Activated CD4-positive, alpha-beta T cell treated with anti-CD3 and anti-CD28 coated beads, Interleukin-2, amount 50 U/mL, for 16 hours (primary cell): ENCODE data around the gene REEP6.
"Not testable (repeated sequence)": the region's sequence is repeated elsewhere in the genome, so short reads cannot be mapped to it uniquely, and the experiment has no call there.

Source experiments
- DNase-seq: peaks from one replicate; pipeline ENCODE4 v3.0.0-alpha.2; 2020

REEP6 gene

DNA sequence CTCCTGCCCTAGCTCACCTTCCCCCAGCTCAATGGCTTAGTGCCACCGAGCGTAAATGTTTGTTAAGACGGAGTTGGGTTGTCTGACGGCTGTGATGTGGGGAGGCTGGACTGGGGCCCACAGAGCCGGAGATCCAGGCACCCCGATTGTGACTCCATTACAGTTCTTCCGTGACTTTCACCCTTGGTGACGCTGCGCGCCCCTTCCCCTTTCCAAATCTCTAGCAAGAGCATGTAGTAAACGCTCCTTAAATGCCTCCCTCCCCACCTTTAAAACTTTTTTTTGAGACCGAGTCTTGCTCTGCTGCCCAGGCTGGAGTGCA lies 829 bp downstream of the REEP6 start:
- DNase-seq = no peak

- no peak for DNase-seq
Observed at GRCh38 chr19:1492474-1493006, 1.6 kb downstream of the REEP6 start.

GRCh38 chr19:1494115-1494815 lies 3.3 kb downstream of the REEP6 start:
- DNase-seq = no peak

GRCh38 chr19:1495051-1495798 lies 4.2 kb downstream of the REEP6 start:
- DNase-seq = no peak

DNA sequence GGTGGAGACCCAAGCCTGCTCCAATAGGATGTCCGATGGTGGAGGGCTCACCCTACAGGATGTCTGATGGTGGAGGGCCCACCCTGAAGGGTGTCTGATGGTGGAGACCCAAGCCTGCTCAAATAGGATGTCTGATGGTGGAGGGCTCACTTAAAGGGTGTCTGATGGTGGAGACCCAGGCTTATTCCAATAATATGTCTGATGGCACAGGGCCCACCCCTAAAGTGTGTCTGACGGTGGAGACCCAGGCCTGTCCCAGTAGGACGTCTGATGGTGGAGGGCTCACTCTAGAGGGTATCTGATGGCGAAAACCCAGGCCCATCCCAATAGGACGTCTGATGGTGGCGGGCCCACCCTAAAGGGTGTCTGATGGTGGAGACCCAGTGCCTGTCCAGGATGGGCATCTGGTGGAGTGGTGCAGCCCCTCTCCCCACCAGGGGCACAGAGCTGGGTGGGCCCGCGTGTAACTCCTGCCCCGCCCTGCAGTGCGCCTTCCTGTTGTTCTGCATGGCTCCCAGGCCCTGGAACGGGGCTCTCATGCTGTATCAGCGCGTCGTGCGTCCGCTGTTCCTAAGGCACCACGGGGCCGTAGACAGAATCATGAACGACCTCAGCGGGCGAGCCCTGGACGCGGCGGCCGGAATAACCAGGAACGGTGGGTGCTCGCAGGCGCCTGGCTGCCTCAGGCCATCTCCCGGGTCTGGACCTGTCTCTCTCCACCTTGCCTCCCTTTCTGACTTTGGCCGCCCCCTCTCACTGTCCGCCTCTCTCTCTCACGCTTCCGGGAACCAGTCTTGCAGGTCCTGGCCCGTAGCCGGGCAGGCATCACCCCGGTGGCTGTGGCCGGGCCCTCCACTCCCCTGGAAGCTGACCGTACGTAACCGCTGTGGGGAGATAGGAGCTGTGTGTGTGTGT lies 5.1 kb downstream of the REEP6 start:
- DNase-seq = no peak

GRCh38 chr19:1496714-1497577 lies 6.0 kb downstream of the REEP6 start:
- no peak for DNase-seq

GRCh38 chr19:1497578-1498235 lies 6.7 kb downstream of the REEP6 start:
- no peak for DNase-seq

DNA sequence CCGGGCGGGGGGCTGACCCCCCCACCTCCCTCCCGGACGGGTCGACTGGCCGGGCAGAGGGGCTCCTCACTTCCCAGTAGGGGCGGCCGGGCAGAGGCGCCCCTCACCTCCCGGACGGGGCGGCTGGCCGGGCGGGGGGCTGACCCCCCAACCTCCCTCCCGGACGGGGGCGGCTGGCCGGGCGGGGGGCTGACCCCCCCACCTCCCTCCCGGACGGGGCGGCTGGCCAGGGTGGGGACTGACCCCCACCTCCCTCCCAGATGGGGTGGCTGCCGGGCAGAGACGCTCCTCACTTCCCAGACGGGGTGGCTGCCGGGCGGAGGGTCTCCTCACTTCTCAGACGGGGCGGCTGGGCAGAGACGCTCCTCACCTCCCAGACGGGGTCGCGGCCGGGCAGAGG lies 8.2 kb downstream of the REEP6 start:
- not testable (repeated sequence) for DNase-seq

- no peak for DNase-seq
Observed at GRCh38 chr19:1501200-1501595, 10.2 kb downstream of the REEP6 start.

- no peak for DNase-seq
Observed at GRCh38 chr19:1502433-1503088, 11.6 kb downstream of the REEP6 start.

GRCh38 chr19:1503089-1503924 lies 12.3 kb downstream of the REEP6 start:
- DNase-seq = peak; percentile 66

GRCh38 chr19:1503925-1504773 lies 13.2 kb downstream of the REEP6 start:
- DNase-seq = no peak

DNA sequence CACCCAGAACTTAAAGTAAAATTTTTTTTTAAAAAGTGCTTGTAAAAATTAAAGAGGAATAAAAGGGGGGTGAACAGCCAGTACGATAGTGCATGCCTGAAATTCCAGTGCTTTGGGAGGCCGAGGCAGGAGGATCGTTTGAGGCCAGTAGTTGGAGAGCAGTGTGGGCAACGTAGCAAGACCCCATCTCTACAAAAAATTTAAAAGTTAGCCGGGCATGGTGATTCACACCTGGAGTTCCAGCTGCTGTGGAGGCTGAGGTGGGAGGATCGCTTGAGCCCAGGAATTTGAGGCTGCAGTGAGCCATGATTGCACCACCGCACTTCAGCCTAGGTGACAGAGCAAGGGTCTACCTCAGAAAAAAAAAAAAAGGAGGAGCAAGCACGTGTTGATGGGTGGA lies 14.0 kb downstream of the REEP6 start:
- no peak for DNase-seq

DNA sequence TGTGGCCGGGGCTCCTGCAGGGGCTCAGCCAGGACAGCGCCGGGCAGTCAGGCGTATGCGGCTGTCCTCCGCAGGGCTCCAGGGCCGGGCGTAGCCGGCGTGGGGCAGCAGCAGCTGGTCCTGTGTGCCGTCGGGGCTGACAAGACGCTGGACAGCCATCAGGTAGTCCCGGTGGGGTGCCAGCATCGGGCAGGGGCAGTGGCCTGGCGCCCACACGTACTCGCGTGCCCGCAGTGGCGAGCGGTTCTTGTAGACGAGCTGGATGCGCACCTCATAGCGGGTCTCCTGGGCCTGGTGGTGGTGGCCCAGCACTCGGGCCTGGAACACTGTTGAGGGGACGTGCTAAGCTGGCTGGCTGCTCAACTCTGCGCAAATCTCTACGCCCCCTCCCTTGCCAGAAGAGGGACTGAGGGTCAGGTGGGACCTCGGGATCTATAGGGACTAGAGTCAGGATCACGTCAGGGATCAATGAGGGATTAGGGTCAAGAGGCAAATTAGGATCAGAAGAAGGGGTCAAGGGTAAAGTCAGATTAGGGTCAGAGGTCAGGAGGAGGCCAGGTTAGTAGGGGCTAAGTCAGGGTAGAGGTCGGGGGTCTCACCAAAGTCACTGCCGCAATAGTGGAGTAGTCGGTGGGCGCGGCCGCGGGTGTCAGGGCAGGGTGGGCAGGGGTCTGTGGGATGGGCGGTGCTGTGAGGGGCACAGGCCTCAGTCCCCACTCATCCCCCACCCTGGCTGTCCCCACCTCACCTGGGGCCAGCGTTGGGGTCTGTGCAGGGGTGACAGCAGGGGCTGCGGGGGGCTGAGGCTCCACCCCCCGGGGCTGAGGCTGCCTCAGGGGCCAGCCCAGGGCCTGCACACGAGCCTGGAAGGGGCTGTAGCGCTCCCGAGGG lies 15.3 kb downstream of the REEP6 start:
- DNase-seq = no peak

DNA sequence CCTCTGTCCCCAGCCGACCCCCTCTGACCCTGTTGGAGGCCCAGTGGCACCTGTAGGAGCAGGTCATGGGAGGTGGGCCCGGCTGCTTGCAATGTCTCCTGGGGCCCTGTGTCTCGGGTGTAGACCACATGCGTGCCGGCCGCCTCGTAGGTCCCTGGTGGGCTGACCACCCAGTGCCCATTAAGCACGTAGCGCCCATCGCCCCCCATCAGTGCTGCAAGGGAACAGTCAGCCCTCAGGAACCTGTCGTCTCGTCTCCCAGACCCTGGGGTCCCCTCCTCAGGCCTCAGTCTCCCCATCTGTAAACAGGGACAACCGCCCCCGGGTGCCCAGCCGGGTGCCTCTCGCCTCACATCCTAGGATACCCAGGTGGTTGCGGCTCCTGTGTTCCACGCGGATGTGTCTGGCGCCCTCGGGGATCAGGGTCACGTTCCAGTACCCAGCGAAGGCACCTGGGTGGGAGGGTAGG lies 16.2 kb downstream of the REEP6 start:
- no peak for DNase-seq

DNA sequence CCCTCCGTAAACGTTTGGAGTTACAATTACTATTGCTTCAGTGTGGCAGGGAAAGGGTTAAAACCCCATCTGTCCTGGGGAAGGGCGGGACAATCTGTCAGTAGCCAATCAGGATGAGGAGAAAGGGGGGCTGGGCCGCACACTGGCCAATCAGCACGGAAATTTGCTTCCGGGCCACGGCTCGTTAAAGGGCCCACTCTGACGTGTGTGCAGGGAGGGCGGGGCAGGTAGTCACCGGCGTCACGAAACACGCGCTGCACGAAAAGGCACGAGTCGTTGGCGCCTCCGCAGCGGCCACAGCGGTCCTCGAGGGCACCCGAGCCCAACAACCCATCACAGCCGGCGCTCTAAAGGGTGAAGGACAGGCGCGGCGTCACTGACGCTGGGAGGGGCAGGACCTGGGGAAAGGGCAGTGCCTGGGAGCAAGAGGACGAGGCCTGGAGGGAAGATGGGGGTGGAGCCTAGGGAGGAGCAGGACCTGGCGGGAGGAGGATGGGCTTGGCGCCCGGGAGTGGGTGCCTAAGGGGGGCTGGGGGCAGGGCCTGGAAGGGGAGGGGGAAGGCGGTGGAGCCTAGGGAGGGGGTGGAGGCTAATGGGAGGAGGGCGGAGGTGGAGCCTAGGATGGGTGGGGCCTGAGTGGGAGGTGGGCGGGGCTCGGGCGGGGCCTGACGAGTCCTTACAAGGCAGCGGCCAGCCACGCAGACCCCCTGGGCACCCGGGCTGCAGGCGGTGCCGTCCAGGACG lies 17.0 kb downstream of the REEP6 start:
- DNase-seq = peak; percentile 89

- no peak for DNase-seq
Observed at GRCh38 chr19:1508507-1508856, 17.5 kb downstream of the REEP6 start.
